Measurements from ENCODE around the gene MOB3B. TPM values are rescaled to one million over a fixed set of nuclear protein-coding genes. Genes with fewer than 3 reads are reported as not detected.

Gene MOB3B
- total RNA-seq, 6 experiments from 2014 or later = not detected

GRCh38 chr9:27487128-27487640, 42.4 kb downstream of the MOB3B start:
- no peak overlapping the region for H3K27ac Mint-ChIP-seq
- no peak overlapping the region for H3K4me3 Mint-ChIP-seq
- H3K9me3 Mint-ChIP-seq = no peaks in the 10 kb centered on the region
- H3K27me3 Mint-ChIP-seq (ENCODE audit: insufficient read depth) = peaks cover 3% of the 10 kb centered on the region; the same call in 1 of the 2 replicates
- TF ChIP-seq CTCF (IDR thresholded peaks at IDR 0.05) = no peak
- H3K36me3 Mint-ChIP-seq (ENCODE audit: low read depth) = no peaks in the 10 kb centered on the region
- DNase-seq = no peak
- no peaks in the 10 kb centered on the region for H3K4me1 Mint-ChIP-seq (ENCODE audit: low read depth)

GRCh38 chr9:27485158-27485557, 44.5 kb downstream of the MOB3B start:
- H3K9me3 Mint-ChIP-seq = no peaks in the 10 kb centered on the region
- TF ChIP-seq CTCF (IDR thresholded peaks at IDR 0.05) = no peak
- H3K27me3 Mint-ChIP-seq (ENCODE audit: insufficient read depth) = peaks cover 3% of the 10 kb centered on the region
- H3K27ac Mint-ChIP-seq = no peak overlapping the region
- no peaks in the 10 kb centered on the region for H3K36me3 Mint-ChIP-seq (ENCODE audit: low read depth)
- no peak for DNase-seq
- H3K4me1 Mint-ChIP-seq (ENCODE audit: low read depth) = no peaks in the 10 kb centered on the region
- no peak overlapping the region for H3K4me3 Mint-ChIP-seq

GRCh38 chr9:27483576-27483975, 46.0 kb downstream of the MOB3B start:
- no peaks in the 10 kb centered on the region for H3K4me1 Mint-ChIP-seq (ENCODE audit: low read depth)
- no peaks in the 10 kb centered on the region for H3K36me3 Mint-ChIP-seq (ENCODE audit: low read depth)
- H3K27me3 Mint-ChIP-seq (ENCODE audit: insufficient read depth) = peaks cover 3% of the 10 kb centered on the region
- no peak for TF ChIP-seq CTCF (IDR thresholded peaks at IDR 0.05)
- H3K4me3 Mint-ChIP-seq = no peak overlapping the region
- H3K27ac Mint-ChIP-seq = no peak overlapping the region
- H3K9me3 Mint-ChIP-seq = no peaks in the 10 kb centered on the region
- DNase-seq = no peak

- Mint-ChIP-seq H3K36me3 (ENCODE audit: low read depth) (no peaks in the 10 kb centered on the region), H3K27me3 (ENCODE audit: insufficient read depth) (peaks cover 5% of the 10 kb centered on the region), H3K27ac (no peak overlapping the region), H3K9me3 (no peaks in the 10 kb centered on the region), H3K4me1 (ENCODE audit: low read depth) (no peaks in the 10 kb centered on the region), H3K4me3 (no peak overlapping the region)
- DNase-seq = no peak
- no peak for TF ChIP-seq CTCF (IDR thresholded peaks at IDR 0.05)
Measured at GRCh38 chr9:27482709-27483108, 46.9 kb downstream of the MOB3B start.

GRCh38 chr9:27478322-27478721, 51.3 kb downstream of the MOB3B start:
- peaks cover 8% of the 10 kb centered on the region for H3K27me3 Mint-ChIP-seq (ENCODE audit: insufficient read depth)
- no peak for DNase-seq
- H3K4me1 Mint-ChIP-seq (ENCODE audit: low read depth) = no peaks in the 10 kb centered on the region
- no peaks in the 10 kb centered on the region for H3K9me3 Mint-ChIP-seq
- no peak overlapping the region for H3K4me3 Mint-ChIP-seq
- TF ChIP-seq CTCF (IDR thresholded peaks at IDR 0.05) = no peak
- H3K27ac Mint-ChIP-seq = no peak overlapping the region
- no peaks in the 10 kb centered on the region for H3K36me3 Mint-ChIP-seq (ENCODE audit: low read depth)

All from HFFc6 (cell line).